Suppressor macrophage (primary cell): ENCODE measurements around the gene PDXK.
"Not testable (repeated sequence)": the region's sequence is repeated elsewhere in the genome, so short reads cannot be mapped to it uniquely, and the experiment has no call there.

ENCODE experiments used
- DNase-seq, 4 experiments: peaks; one replicate each; pipeline ENCODE4 v3.0.0-alpha.2; 2020 to 2022

Gene PDXK

GRCh38 chr21:43697758-43698643 lies 20.9 kb upstream of the PDXK start:
- no peak for DNase-seq

- DNase-seq, result not testable (repeated sequence)
These were observed 19.5 kb upstream of the PDXK start for GRCh38 chr21:43699492-43699777.

- DNase-seq, result no peak
These were observed 18.9 kb upstream of the PDXK start for GRCh38 chr21:43699933-43700599.

GRCh38 chr21:43701936-43702784 lies 16.8 kb upstream of the PDXK start:
- no peak for DNase-seq

- no peak for DNase-seq
These were observed 16.2 kb upstream of the PDXK start for GRCh38 chr21:43702785-43703034.

- DNase-seq, result peak; percentile 46 to 68 (median 58)
These were observed 15.7 kb upstream of the PDXK start for GRCh38 chr21:43703035-43703880.

- DNase-seq, result no peak
These were observed 11.5 kb upstream of the PDXK start for GRCh38 chr21:43707462-43707861.

GRCh38 chr21:43708745-43709381 lies 10.1 kb upstream of the PDXK start:
- no peak for DNase-seq

GRCh38 chr21:43712268-43712942 lies 6.5 kb upstream of the PDXK start:
- DNase-seq, result peak in 1 of 4 experiments; percentile 37

- not testable (repeated sequence) for DNase-seq
These were observed 5.8 kb upstream of the PDXK start for GRCh38 chr21:43713123-43713522.

GRCh38 chr21:43716376-43717165 lies 2.4 kb upstream of the PDXK start:
- no peak for DNase-seq

- no peak for DNase-seq
These were observed 1.6 kb upstream of the PDXK start for GRCh38 chr21:43717166-43717853.

GRCh38 chr21:43717967-43718871 lies 710 bp upstream of the PDXK start:
- DNase-seq, result no peak

- DNase-seq, result peak; percentile 60 to 84 (median 77)
These were observed 1.0 kb downstream of the PDXK start for GRCh38 chr21:43719748-43720538.

- peak in 2 of 4 experiments; percentile 43 for DNase-seq
These were observed 1.7 kb downstream of the PDXK start for GRCh38 chr21:43720539-43721166.

GRCh38 chr21:43721206-43721605 lies 2.3 kb downstream of the PDXK start:
- no peak for DNase-seq

GRCh38 chr21:43721939-43722338 lies 3.0 kb downstream of the PDXK start:
- peak in 3 of 4 experiments; percentile 49 to 68 (median 63) for DNase-seq
